Activated CD4-positive, alpha-beta T cell treated with anti-CD3 and anti-CD28 coated beads, Interleukin-2, amount 50 U/mL, for 16 hours (primary cell): ENCODE measurements around the gene ZDHHC17.
"Not testable (repeated sequence)": the region's sequence is repeated elsewhere in the genome, so short reads cannot be mapped to it uniquely, and the experiment has no call there.

Source experiments
- DNase-seq: peaks from one replicate; pipeline ENCODE4 v3.0.0-alpha.2; 2020

Gene ZDHHC17

GRCh38 chr12:76777765-76778216 is 13.9 kb downstream of the ZDHHC17 start:
- no peak for DNase-seq

GRCh38 chr12:76778364-76778763 is 14.4 kb downstream of the ZDHHC17 start:
- no peak for DNase-seq

GRCh38 chr12:76779310-76779709 is 15.4 kb downstream of the ZDHHC17 start:
- not testable (repeated sequence) for DNase-seq

- no peak for DNase-seq
Measured at GRCh38 chr12:76781321-76781720, 17.4 kb downstream of the ZDHHC17 start.

GRCh38 chr12:76782526-76782925 is 18.6 kb downstream of the ZDHHC17 start:
- no peak for DNase-seq

- DNase-seq: no peak
Measured at GRCh38 chr12:76784600-76785051, 20.7 kb downstream of the ZDHHC17 start.

GRCh38 chr12:76785407-76785806 is 21.5 kb downstream of the ZDHHC17 start:
- DNase-seq: no peak

- DNase-seq: no peak
Measured at GRCh38 chr12:76786986-76787385, 23.1 kb downstream of the ZDHHC17 start.

- DNase-seq: no peak
Measured at GRCh38 chr12:76787689-76788088, 23.8 kb downstream of the ZDHHC17 start.

- DNase-seq: no peak
Measured at GRCh38 chr12:76789335-76790050, 25.6 kb downstream of the ZDHHC17 start.

GRCh38 chr12:76790564-76791552 is 26.9 kb downstream of the ZDHHC17 start:
- DNase-seq: peak; percentile 38

GRCh38 chr12:76792828-76793227 is 28.9 kb downstream of the ZDHHC17 start:
- no peak for DNase-seq

- DNase-seq: no peak
Measured at GRCh38 chr12:76798864-76799263, 34.9 kb downstream of the ZDHHC17 start.

- DNase-seq: no peak
Measured at GRCh38 chr12:76799362-76799761, 35.4 kb downstream of the ZDHHC17 start.

- no peak for DNase-seq
Measured at GRCh38 chr12:76802060-76802459, 38.1 kb downstream of the ZDHHC17 start.

GRCh38 chr12:76804435-76804976 is 40.6 kb downstream of the ZDHHC17 start:
- no peak for DNase-seq

- DNase-seq: no peak
Measured at GRCh38 chr12:76810671-76811419, 46.9 kb downstream of the ZDHHC17 start.

GRCh38 chr12:76811976-76812375 is 48.1 kb downstream of the ZDHHC17 start:
- no peak for DNase-seq

- DNase-seq: no peak
Measured at GRCh38 chr12:76813265-76813664, 49.4 kb downstream of the ZDHHC17 start.

- no peak for DNase-seq
Measured at GRCh38 chr12:76813972-76814371, 50.1 kb downstream of the ZDHHC17 start.

- no peak for DNase-seq
Measured at GRCh38 chr12:76820888-76821482, 57.1 kb downstream of the ZDHHC17 start.

GRCh38 chr12:76830436-76830835 is 66.5 kb downstream of the ZDHHC17 start:
- no peak for DNase-seq
